Gastrocnemius medialis (tissue), 4 donors: ENCODE measurements around the gene WFDC5.

Experiments used
- POLR2A ChIP-seq, 2 donors: fragments of 450-650 bp; IDR thresholded peaks; one replicate each; pipeline ENCODE4 v1.6.1; 2017; ENCODE audit warnings: antibody characterized with exemption in 2 of 2, mild to moderate bottlenecking in 2 of 2, moderate library complexity in 2 of 2
- TF ChIP-seq, protein P1 (sequence below), 5 experiments: fragments of 450-650 bp in 3 of 5; fragments of 200-600 bp in 2 of 5; sonication (generic) in 2 of 5; IDR thresholded peaks in 4 of 5; conservative IDR thresholded peaks in 1 of 5; 1 replicate in 4 of 5; 2 replicates in 1 of 5; pipeline ENCODE4 v1.5.1; 2016 to 2019; ENCODE audit warnings: antibody characterized with exemption in 5 of 5, mild to moderate bottlenecking in 3 of 5, moderate library complexity in 3 of 5

- TF ChIP-seq, protein P1, sequence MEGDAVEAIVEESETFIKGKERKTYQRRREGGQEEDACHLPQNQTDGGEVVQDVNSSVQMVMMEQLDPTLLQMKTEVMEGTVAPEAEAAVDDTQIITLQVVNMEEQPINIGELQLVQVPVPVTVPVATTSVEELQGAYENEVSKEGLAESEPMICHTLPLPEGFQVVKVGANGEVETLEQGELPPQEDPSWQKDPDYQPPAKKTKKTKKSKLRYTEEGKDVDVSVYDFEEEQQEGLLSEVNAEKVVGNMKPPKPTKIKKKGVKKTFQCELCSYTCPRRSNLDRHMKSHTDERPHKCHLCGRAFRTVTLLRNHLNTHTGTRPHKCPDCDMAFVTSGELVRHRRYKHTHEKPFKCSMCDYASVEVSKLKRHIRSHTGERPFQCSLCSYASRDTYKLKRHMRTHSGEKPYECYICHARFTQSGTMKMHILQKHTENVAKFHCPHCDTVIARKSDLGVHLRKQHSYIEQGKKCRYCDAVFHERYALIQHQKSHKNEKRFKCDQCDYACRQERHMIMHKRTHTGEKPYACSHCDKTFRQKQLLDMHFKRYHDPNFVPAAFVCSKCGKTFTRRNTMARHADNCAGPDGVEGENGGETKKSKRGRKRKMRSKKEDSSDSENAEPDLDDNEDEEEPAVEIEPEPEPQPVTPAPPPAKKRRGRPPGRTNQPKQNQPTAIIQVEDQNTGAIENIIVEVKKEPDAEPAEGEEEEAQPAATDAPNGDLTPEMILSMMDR (IDR thresholded peaks at IDR 0.05 in 4 of 5, conservative IDR thresholded peaks at IDR 0.05 in 1 of 5): no peak
- TF ChIP-seq POLR2A (IDR thresholded peaks at IDR 0.05): no peak
These were observed 50.2 kb downstream of the WFDC5 start for GRCh38 chr20:45064812-45065211.
